T-cell (primary cell): Measurements from ENCODE around the gene DCLK2. TPM values are rescaled to one million over a fixed set of nuclear protein-coding genes. Genes with fewer than 3 reads are reported as not detected.

ENCODE experiments used
- ATAC-seq, 4 experiments: fragments of 200-7000 bp in 3 of 4; fragments of 150-1000 bp in 1 of 4; cut with Tn5 transposase; replicated peaks in 1 of 4; 1 replicate in 3 of 4; 2 replicates in 1 of 4; pipeline ENCODE4 v1.10.0; 2021; ENCODE audit warnings: moderate library complexity in 3 of 4, mild to moderate bottlenecking in 2 of 4, moderate number of reproducible peaks in 1 of 4
- CTCF ChIA-PET, 2 donors: fragments of 300-600 bp; sonication (Branson Sonifier 250); formaldehyde crosslinking; loops; one replicate each; lab custom pipeline; 2022; ENCODE audit warnings: antibody characterized with exemption in 2 of 2; lab: Charles Lee
- POLR2A ChIA-PET, 2 donors: fragments of 300-600 bp; sonication (Branson Sonifier 250); formaldehyde crosslinking; loops; one replicate each; lab custom pipeline; 2022; ENCODE audit warnings: antibody characterized with exemption in 2 of 2; lab: Charles Lee
- DNase-seq, 35 experiments: peaks; one replicate each; pipeline versions ENCODE4 v3.0.0 to v3.0.0-alpha.2; 2013 to 2023
- H3K27ac ChIP-seq: one replicate; pipeline ENCODE4 v1.5.1; 2013; ENCODE audit warnings: low read length
- H3K27me3 ChIP-seq, 2 experiments: replicated peaks in 1 of 2; 1 replicate in 1 of 2; 2 replicates in 1 of 2; pipeline versions ENCODE4 v1.6.1 to v1.7.0; 2013; ENCODE audit warnings: low read length in 1 of 2, mixed read lengths in 1 of 2; ENCODE audit not compliant: control insufficient read depth in 2 of 2, insufficient read depth in 2 of 2; ENCODE audit errors: extremely low read depth in 1 of 2
- H3K36me3 ChIP-seq, 2 donors: 1 replicate in 1 of 2; 2 replicates in 1 of 2; pipeline versions ENCODE4 v1.6.1 to v1.7.0; 2013; ENCODE audit warnings: low read length in 1 of 2; ENCODE audit not compliant: control insufficient read depth in 2 of 2, insufficient read depth in 1 of 2; ENCODE audit errors: extremely low read depth in 1 of 2
- H3K4me1 ChIP-seq, 2 experiments: 1 replicate in 1 of 2; 2 replicates in 1 of 2; pipeline versions ENCODE4 v1.6.1 to v1.7.0; 2013; ENCODE audit warnings: low read length in 2 of 2, mixed read lengths in 1 of 2; ENCODE audit not compliant: insufficient read depth in 2 of 2, control insufficient read depth in 1 of 2; ENCODE audit errors: extremely low read depth in 1 of 2
- H3K4me3 ChIP-seq, 2 donors: 1 replicate in 1 of 2; 2 replicates in 1 of 2; pipeline versions ENCODE4 v1.5.1 to v1.7.0; 2013; ENCODE audit warnings: mild to moderate bottlenecking in 2 of 2, low read length in 1 of 2, moderate library complexity in 1 of 2; ENCODE audit not compliant: control insufficient read depth in 1 of 2; ENCODE audit errors: extremely low read depth in 1 of 2
- H3K9me3 ChIP-seq: 2 replicates; pipeline ENCODE4 v1.7.0; 2013
- H3K27ac Mint-ChIP-seq, 2 donors: one replicate each; pipeline ENCODE4 v1.8.0; 2020 to 2021; ENCODE audit warnings: mild to moderate bottlenecking in 2 of 2, mixed read lengths in 2 of 2
- H3K27me3 Mint-ChIP-seq, 2 donors: one replicate each; pipeline ENCODE4 v1.8.0; 2021 to 2022; ENCODE audit warnings: mixed read lengths in 2 of 2
- H3K36me3 Mint-ChIP-seq: one replicate; pipeline ENCODE4 v1.8.0; 2021; ENCODE audit warnings: mixed read lengths
- H3K4me1 Mint-ChIP-seq, 3 donors: one replicate each; pipeline ENCODE4 v1.8.0; 2020 to 2022; ENCODE audit warnings: mixed read lengths in 3 of 3, mild to moderate bottlenecking in 1 of 3
- H3K4me3 Mint-ChIP-seq, 3 donors: one replicate each; pipeline ENCODE4 v1.8.0; 2020 to 2022; ENCODE audit warnings: mild to moderate bottlenecking in 3 of 3, mixed read lengths in 3 of 3, moderate library complexity in 3 of 3
- H3K9me3 Mint-ChIP-seq, 3 donors: one replicate each; pipeline ENCODE4 v1.8.0; 2020 to 2022; ENCODE audit warnings: mixed read lengths in 3 of 3
- WGBS: methylation state at CpG from one replicate; pipeline ENCODE4 v1.1.5; 2013; ENCODE audit warnings: missing lambda C conversion rate; ENCODE audit not compliant: insufficient coverage; 5-methylcytosine and 5-hydroxymethylcytosine counted together
- total RNA-seq, 35 experiments: library from RNA in 6 of 35; stranded (reverse) in 6 of 35; fragments of 120-200 nt in 1 of 35; gene quantifications; one replicate each; pipeline versions ENCODE4 v1.2.1 to v1.2.4 and lab custom pipeline; 2013 to 2026

DCLK2 gene
- total RNA-seq, 5 donors from 2014 or later (not counting 1 experiment from before 2014, with no cell fraction given): 0.10 to 0.35 (median 0.15) TPM; not detected in 2

- Histone ChIP-seq H3K4me3 (no peak overlapping the region), H3K9me3 (no peaks in the 10 kb centered on the region), H3K4me1 (no peaks in the 10 kb centered on the region), H3K36me3 (no peaks in the 10 kb centered on the region), H3K27ac (no peak overlapping the region), H3K27me3 (no peaks in the 10 kb centered on the region)
- ChIA-PET POLR2A (interaction anchor here in 1 of 2 donors (0.6 kb wide), 1 partner anchor 14 kb away, joined by 3 read pairs; no protein-coding TSS in a partner anchor), CTCF (no interaction called here)
- Mint-ChIP-seq H3K4me1 (no peaks in the 10 kb centered on the region), H3K4me3 (no peak overlapping the region), H3K27ac (no peak overlapping the region), H3K27me3 (no peaks in the 10 kb centered on the region), H3K9me3 (no peaks in the 10 kb centered on the region), H3K36me3 (no peaks in the 10 kb centered on the region)
- 80% methylated on average over 1 of the region's 3 CpGs for WGBS
- DNase-seq: no peak
- ATAC-seq: no peak
Measured at GRCh38 chr4:150164956-150165629, 86.8 kb downstream of the DCLK2 start.

GRCh38 chr4:150167054-150167453, 88.8 kb downstream of the DCLK2 start:
- POLR2A ChIA-PET: no interaction called here
- Histone ChIP-seq H3K36me3 (no peaks in the 10 kb centered on the region), H3K4me1 (no peaks in the 10 kb centered on the region), H3K9me3 (no peaks in the 10 kb centered on the region), H3K27ac (no peak overlapping the region), H3K27me3 (no peaks in the 10 kb centered on the region), H3K4me3 (no peak overlapping the region)
- WGBS: 100% methylated on average over 1 of the region's 2 CpGs
- H3K4me3 Mint-ChIP-seq: no peak overlapping the region
- H3K27ac Mint-ChIP-seq: no peak overlapping the region
- DNase-seq (no peak), ATAC-seq (no peak)
- no peaks in the 10 kb centered on the region for H3K36me3 Mint-ChIP-seq
- H3K9me3 Mint-ChIP-seq: no peaks in the 10 kb centered on the region
- H3K4me1 Mint-ChIP-seq: no peaks in the 10 kb centered on the region
- CTCF ChIA-PET: no interaction called here
- H3K27me3 Mint-ChIP-seq: no peaks in the 10 kb centered on the region

GRCh38 chr4:150173432-150173861, 95.2 kb downstream of the DCLK2 start:
- Histone ChIP-seq H3K27me3 (no peaks in the 10 kb centered on the region), H3K9me3 (no peaks in the 10 kb centered on the region), H3K4me3 (no peak overlapping the region), H3K27ac (no peak overlapping the region), H3K4me1 (no peaks in the 10 kb centered on the region), H3K36me3 (no peaks in the 10 kb centered on the region)
- Mint-ChIP-seq H3K4me1 (no peaks in the 10 kb centered on the region), H3K9me3 (no peaks in the 10 kb centered on the region), H3K36me3 (no peaks in the 10 kb centered on the region), H3K4me3 (no peak overlapping the region), H3K27me3 (peaks cover 0 to 9% of the 10 kb centered on the region in 2 donors), H3K27ac (no peak overlapping the region)
- ATAC-seq: no peak
- WGBS: no CpG with 5 or more reads among the region's 1 CpG
- DNase-seq: no peak
- ChIA-PET POLR2A (no interaction called here), CTCF (no interaction called here)

- H3K27me3 ChIP-seq: no peaks in the 10 kb centered on the region
- Mint-ChIP-seq H3K36me3 (no peaks in the 10 kb centered on the region), H3K9me3 (no peaks in the 10 kb centered on the region), H3K4me1 (no peaks in the 10 kb centered on the region), H3K27ac (no peak overlapping the region), H3K4me3 (no peak overlapping the region), H3K27me3 (peaks cover 0 to 12% of the 10 kb centered on the region in 2 donors)
- H3K27ac ChIP-seq: no peak overlapping the region
- H3K4me1 ChIP-seq: no peaks in the 10 kb centered on the region
- POLR2A ChIA-PET: no interaction called here
- H3K4me3 ChIP-seq: no peak overlapping the region
- CTCF ChIA-PET: no interaction called here
- WGBS: 25% methylated on average over 5 of the region's 5 CpGs
- no peak for DNase-seq
- no peaks in the 10 kb centered on the region for H3K9me3 ChIP-seq
- ATAC-seq: no peak
- H3K36me3 ChIP-seq: no peaks in the 10 kb centered on the region
Measured at GRCh38 chr4:150173982-150174398, 95.7 kb downstream of the DCLK2 start.

- POLR2A ChIA-PET: no interaction called here
- no peaks in the 10 kb centered on the region for H3K9me3 Mint-ChIP-seq
- no peak for ATAC-seq
Measured at GRCh38 chr4:150176547-150176946, 98.3 kb downstream of the DCLK2 start.

GRCh38 chr4:150178161-150178560, 99.9 kb downstream of the DCLK2 start:
- Histone ChIP-seq H3K4me3 (no peak overlapping the region), H3K27me3 (peaks cover 0 to 3% of the 10 kb centered on the region in 2 experiments), H3K36me3 (no peaks in the 10 kb centered on the region), H3K9me3 (no peaks in the 10 kb centered on the region), H3K27ac (no peak overlapping the region), H3K4me1 (no peaks in the 10 kb centered on the region)
- Mint-ChIP-seq H3K27me3 (peaks cover 5 to 17% of the 10 kb centered on the region in 2 donors), H3K27ac (no peak overlapping the region), H3K9me3 (no peaks in the 10 kb centered on the region), H3K4me1 (no peaks in the 10 kb centered on the region), H3K36me3 (no peaks in the 10 kb centered on the region), H3K4me3 (no peak overlapping the region)
- no peak for DNase-seq
- POLR2A ChIA-PET: no interaction called here
- no peak for ATAC-seq
- CTCF ChIA-PET: no interaction called here
- no CpG with 5 or more reads among the region's 4 CpGs for WGBS

More at GRCh38 chr4:150176547-150176946, 98.3 kb downstream of the DCLK2 start:
- no peaks in the 10 kb centered on the region for H3K27me3 ChIP-seq
- no peaks in the 10 kb centered on the region for H3K9me3 ChIP-seq
- Mint-ChIP-seq H3K36me3 (no peaks in the 10 kb centered on the region), H3K4me3 (no peak overlapping the region), H3K27me3 (peaks cover 5 to 12% of the 10 kb centered on the region in 2 donors), H3K27ac (no peak overlapping the region), H3K4me1 (no peaks in the 10 kb centered on the region)
- no peak overlapping the region for H3K4me3 ChIP-seq
- H3K27ac ChIP-seq: no peak overlapping the region
- no CpG with 5 or more reads among the region's 1 CpG for WGBS
- CTCF ChIA-PET: no interaction called here
- DNase-seq: no peak
- H3K4me1 ChIP-seq: no peaks in the 10 kb centered on the region
- H3K36me3 ChIP-seq: no peaks in the 10 kb centered on the region
